Epithelial cell of proximal tubule (primary cell): Measurements from ENCODE around the gene TCEANC2. TPM values are rescaled to one million over a fixed set of nuclear protein-coding genes. Genes with fewer than 3 reads are reported as not detected.

Experiments used
- DNase-seq: peaks from one replicate; pipeline ENCODE4 v3.0.0-alpha.2; 2011; ENCODE audit warnings: low read depth
- H3K4me3 ChIP-seq: 2 replicates; pipeline ENCODE4 v1.5.1; 2011; ENCODE audit warnings: low read depth, mild to moderate bottlenecking, low read length
- total RNA-seq: library from RNA; depleted of rRNA; stranded (reverse); fragments of >200 nt; gene quantifications from 2 replicates; pipeline ENCODE4 v1.2.3, GENCODE V29; 2015
- TF ChIP-seq, protein P1 (sequence below): conservative IDR thresholded peaks from 2 replicates; pipeline ENCODE4 v1.5.1; 2012; ENCODE audit warnings: low read depth, mild to moderate bottlenecking, low read length

TCEANC2 gene
- total RNA-seq, 1 donor from 2014 or later = 1.9 TPM

DNA sequence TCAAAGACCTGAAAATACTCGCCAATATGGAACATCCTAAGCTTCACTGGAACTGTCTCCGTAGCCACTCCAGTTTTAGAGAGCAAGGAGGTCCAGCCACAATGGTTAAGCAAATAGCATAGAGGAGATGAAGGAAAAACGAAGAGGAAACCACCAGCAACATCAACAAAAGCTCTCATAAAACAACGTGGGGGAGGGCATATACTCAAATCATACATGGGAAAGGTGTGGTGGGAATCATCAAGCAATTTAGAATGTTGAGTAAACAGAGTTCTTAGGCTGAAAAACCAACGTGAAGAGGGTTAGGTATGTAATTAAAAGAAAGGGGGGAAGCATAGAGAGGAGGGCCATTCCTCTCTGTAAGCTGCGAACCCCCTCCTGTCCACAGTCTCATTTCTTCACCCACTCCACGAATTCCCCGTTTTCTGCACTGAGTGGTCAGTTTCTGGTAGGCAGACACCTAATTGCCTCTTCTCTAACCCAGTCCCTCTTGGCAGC, 1.4 kb upstream of the TCEANC2 start:
- no peak for DNase-seq
- peak overlapping the region; percentile 92 for H3K4me3 ChIP-seq
- TF ChIP-seq, protein P1, sequence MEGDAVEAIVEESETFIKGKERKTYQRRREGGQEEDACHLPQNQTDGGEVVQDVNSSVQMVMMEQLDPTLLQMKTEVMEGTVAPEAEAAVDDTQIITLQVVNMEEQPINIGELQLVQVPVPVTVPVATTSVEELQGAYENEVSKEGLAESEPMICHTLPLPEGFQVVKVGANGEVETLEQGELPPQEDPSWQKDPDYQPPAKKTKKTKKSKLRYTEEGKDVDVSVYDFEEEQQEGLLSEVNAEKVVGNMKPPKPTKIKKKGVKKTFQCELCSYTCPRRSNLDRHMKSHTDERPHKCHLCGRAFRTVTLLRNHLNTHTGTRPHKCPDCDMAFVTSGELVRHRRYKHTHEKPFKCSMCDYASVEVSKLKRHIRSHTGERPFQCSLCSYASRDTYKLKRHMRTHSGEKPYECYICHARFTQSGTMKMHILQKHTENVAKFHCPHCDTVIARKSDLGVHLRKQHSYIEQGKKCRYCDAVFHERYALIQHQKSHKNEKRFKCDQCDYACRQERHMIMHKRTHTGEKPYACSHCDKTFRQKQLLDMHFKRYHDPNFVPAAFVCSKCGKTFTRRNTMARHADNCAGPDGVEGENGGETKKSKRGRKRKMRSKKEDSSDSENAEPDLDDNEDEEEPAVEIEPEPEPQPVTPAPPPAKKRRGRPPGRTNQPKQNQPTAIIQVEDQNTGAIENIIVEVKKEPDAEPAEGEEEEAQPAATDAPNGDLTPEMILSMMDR = no peak

DNA sequence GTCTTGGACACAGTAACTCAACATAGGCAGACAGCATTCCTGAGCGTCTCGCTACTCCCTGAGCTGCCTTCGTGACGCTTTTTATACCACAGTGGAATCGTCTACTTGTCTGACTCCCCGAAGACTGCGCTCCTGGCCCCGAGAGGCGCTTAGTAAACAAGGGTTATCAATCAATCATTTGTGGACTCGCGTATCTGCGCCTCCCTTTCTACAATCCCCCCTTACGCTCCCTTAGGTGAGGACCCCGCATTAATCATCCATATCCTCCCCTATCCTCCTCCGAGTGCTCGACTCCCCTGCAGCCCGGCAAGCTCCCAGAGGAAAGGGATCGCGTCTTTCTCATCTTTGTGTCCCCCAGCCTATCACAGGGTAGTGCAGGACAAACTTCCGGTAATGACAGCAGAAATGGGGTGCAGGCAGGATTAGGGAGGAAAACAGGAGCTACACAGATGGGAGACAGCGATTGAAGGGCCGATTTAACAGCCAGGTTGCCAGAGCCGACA, 926 bp upstream of the TCEANC2 start:
- DNase-seq = peak; percentile 33
- TF ChIP-seq, protein P1 = no peak
- H3K4me3 ChIP-seq = peak overlapping the region; percentile 92

DNA sequence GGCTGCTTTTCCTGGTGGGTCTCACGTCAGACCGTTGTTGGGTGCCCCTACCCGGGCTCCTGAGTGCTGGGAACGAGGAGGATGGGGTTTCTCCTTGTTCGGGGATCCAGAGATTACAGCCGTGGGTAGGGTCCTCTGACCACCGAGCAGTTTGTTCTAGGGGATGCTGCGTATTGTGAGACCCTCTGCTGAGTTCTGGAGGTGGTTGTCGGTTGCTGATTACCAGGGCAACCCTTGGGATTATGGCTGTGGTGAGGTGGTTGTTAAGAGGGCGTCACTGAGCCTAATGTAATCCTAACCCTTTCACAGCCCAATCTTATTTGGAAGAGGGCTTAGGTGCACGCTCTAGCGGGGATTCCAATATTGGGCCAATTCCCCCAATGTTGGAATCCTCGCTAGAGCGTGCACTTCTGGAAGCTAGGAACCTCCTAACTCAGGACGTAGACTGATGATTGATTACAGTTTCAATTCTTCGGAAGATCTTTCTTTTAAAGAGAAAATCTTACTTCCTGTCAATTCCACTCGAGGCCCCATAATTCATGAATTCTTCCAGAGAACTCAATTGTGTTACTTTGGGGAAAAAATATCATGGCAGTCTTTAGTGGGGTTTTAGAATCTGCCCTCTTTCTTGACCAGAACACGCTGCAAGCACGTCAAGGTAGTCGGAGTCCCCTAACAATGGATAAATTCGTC, 483 bp downstream of the TCEANC2 start:
- peak overlapping the region; percentile 92 for H3K4me3 ChIP-seq
- no peak for DNase-seq
- TF ChIP-seq, protein P1 = no peak

DNA sequence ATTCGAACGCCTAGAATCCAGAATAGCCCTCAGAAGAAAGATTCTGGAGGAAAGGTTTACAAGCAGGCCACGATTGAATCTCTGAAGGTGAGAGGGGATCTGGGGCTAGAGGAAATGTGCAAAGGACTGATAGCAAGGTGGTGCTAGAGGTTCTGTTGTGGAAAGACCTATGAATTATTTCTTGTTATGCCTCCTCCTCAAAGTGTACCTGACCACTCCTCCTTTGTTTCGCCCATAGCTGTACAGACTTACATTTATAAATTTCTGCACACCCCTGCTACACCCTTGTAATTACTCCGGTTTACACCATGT, 986 bp downstream of the TCEANC2 start:
- TF ChIP-seq, protein P1 = no peak
- peak overlapping the region; percentile 92 for H3K4me3 ChIP-seq
- no peak for DNase-seq

DNA sequence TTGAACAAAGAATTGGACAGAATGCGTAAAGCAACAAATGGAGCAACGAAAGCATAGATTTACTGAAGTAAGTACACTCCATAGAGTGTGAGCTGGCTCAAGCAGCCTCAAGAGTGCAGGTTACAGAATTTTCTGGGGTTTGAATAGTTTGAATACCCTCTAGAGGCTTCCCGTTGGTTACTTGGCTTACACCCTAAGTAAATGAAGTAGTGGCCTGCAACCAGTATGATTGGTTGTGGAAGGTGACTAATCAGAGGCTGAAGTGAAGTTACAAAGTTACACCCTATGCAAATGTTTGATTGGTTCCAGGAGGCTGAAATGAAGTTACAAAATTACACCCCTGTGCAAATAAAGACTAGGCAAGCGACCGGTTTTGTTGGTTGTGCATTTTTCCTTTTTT, 10.9 kb downstream of the TCEANC2 start:
- no peak overlapping the region for H3K4me3 ChIP-seq
- no peak for DNase-seq
- TF ChIP-seq, protein P1 = no peak

DNA sequence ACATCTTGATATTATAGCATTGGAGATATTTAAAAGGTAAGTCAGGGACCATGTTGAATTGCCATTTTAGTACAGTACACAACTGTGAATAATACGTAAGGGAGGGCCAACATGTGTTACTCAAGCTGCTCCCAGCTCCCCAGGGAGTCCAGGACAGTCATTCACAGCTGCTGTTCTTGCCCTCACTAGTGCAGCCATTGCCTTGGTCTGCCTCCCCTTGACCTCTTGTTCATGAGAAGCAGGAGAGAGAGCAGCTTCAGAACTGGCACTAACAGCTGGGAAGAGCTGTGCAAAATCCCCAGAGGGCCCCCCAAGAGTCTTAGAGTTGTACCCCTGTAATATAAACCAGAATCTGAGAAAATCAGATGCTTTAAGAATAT, 16.4 kb downstream of the TCEANC2 start:
- DNase-seq = no peak
- no peak overlapping the region for H3K4me3 ChIP-seq
- TF ChIP-seq, protein P1 = no peak

DNA sequence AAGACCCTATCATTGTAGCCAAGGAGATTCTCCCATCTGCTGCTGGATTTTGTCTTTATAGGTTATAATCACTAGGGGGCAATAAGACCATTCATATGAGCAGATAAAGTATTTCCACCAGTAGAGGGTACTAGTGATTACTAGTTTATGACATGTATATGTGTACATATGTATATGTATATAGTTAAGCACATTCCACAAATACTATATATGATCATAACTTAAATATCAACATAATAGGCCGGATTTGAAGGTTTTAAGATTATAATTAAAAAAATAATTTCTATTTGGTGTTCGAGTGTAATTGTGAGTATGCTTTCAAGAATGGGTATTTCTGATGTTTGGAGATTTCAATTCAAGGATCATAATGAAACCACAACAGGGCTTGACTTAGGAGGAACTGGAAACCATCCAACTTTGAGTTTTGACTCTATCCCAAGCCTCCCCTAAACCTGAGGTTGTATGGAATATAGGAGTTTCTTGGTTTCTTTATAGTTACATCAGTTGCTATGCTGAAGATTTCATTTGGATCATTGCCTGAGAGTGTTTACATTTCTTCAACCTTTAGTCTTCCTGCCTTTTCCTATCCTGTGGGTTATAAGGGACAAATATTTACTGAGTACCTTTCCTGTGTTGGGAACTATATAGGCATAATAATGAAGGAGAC, 16.9 kb downstream of the TCEANC2 start:
- TF ChIP-seq, protein P1 = peak; percentile 76
- no peak for DNase-seq
- no peak overlapping the region for H3K4me3 ChIP-seq
